Esophagus squamous epithelium (tissue), 4 donors: ENCODE data around the gene ARHGEF28.

Experiments used
- POLR2A ChIP-seq, 4 donors: fragments of 450-650 bp; IDR thresholded peaks; one replicate each; pipeline ENCODE4 v1.6.1; 2017; ENCODE audit warnings: antibody characterized with exemption in 4 of 4, mild to moderate bottlenecking in 4 of 4, moderate library complexity in 3 of 4
- TF ChIP-seq, protein P1 (sequence below), 6 experiments: fragments of 450-650 bp in 4 of 6; fragments of 200-600 bp in 2 of 6; sonication (generic) in 2 of 6; IDR thresholded peaks; one replicate each; pipeline ENCODE4 v1.5.1; 2016 to 2019; ENCODE audit warnings: antibody characterized with exemption in 6 of 6, mild to moderate bottlenecking in 4 of 6, moderate library complexity in 4 of 6

GRCh38 chr5:73858054-73858453 is 232.1 kb downstream of the ARHGEF28 start:
- TF ChIP-seq, protein P1, sequence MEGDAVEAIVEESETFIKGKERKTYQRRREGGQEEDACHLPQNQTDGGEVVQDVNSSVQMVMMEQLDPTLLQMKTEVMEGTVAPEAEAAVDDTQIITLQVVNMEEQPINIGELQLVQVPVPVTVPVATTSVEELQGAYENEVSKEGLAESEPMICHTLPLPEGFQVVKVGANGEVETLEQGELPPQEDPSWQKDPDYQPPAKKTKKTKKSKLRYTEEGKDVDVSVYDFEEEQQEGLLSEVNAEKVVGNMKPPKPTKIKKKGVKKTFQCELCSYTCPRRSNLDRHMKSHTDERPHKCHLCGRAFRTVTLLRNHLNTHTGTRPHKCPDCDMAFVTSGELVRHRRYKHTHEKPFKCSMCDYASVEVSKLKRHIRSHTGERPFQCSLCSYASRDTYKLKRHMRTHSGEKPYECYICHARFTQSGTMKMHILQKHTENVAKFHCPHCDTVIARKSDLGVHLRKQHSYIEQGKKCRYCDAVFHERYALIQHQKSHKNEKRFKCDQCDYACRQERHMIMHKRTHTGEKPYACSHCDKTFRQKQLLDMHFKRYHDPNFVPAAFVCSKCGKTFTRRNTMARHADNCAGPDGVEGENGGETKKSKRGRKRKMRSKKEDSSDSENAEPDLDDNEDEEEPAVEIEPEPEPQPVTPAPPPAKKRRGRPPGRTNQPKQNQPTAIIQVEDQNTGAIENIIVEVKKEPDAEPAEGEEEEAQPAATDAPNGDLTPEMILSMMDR (IDR thresholded peaks at IDR 0.05), result no peak
- no peak for TF ChIP-seq POLR2A (IDR thresholded peaks at IDR 0.05)
